ENCODE results near the gene ACYP1.

GRCh38 chr14:75054421-75054820, 9.4 kb downstream of the ACYP1 start:
- TF ChIP-seq BORCS8-MEF2B (CRISPR knock-in tag; IDR thresholded peaks at IDR 0.05) (no peak), CTCF (CRISPR knock-in tag; IDR thresholded peaks at IDR 0.05) (no peak), ZNF687 (CRISPR knock-in tag; IDR thresholded peaks at IDR 0.05) (no peak), DNMT3B (CRISPR knock-in tag; conservative IDR thresholded peaks at IDR 0.05) (no peak), ZBTB7A (CRISPR knock-in tag; IDR thresholded peaks at IDR 0.05) (no peak), ATF2 (CRISPR knock-in tag; IDR thresholded peaks at IDR 0.05) (no peak), CBFB (CRISPR knock-in tag; IDR thresholded peaks at IDR 0.05) (no peak), ARHGAP35 (CRISPR knock-in tag; IDR thresholded peaks at IDR 0.05; ENCODE audit: borderline replicate concordance) (no peak), ZBTB44 (CRISPR knock-in tag; IDR thresholded peaks at IDR 0.05) (no peak), MAX (IDR thresholded peaks at IDR 0.05) (no peak), YY1 (IDR thresholded peaks at IDR 0.05; ENCODE audit: insufficient read depth, insufficient replicate concordance, low read depth, low read length) (no peak), ZNF549 (CRISPR knock-in tag; IDR thresholded peaks at IDR 0.05) (no peak), PATZ1 (CRISPR knock-in tag; IDR thresholded peaks at IDR 0.05) (no peak), SP1 (IDR thresholded peaks at IDR 0.05) (no peak), SP1 (CRISPR knock-in tag; IDR thresholded peaks at IDR 0.05) (no peak)

All from HepG2 (cell line).